Transverse colon (tissue), 4 donors: ENCODE data around the gene OAS1. TPM values are rescaled to one million over a fixed set of nuclear protein-coding genes. Genes with fewer than 3 reads are reported as not detected.

Experiments
- DNase-seq: peaks from one replicate; pipeline ENCODE4 v3.0.0-alpha.2; 2019
- H3K27ac ChIP-seq, 4 donors: fragments of 200-600 bp; sonication (generic); 2 replicates each; pipeline ENCODE4 v1.5.1; 2016 to 2018; ENCODE audit warnings: inconsistent platforms in 4 of 4
- H3K27me3 ChIP-seq: fragments of 200-600 bp; sonication (generic); 2 replicates; pipeline ENCODE4 v1.5.1; 2017; ENCODE audit warnings: inconsistent platforms
- H3K36me3 ChIP-seq, 4 donors: fragments of 200-600 bp; sonication (generic); 2 replicates each; pipeline ENCODE4 v1.5.1; 2017 to 2019; ENCODE audit warnings: inconsistent platforms in 4 of 4
- H3K4me1 ChIP-seq, 4 donors: fragments of 200-600 bp; sonication (generic); 2 replicates each; pipeline ENCODE4 v1.5.1; 2017 to 2020; ENCODE audit warnings: inconsistent platforms in 4 of 4
- H3K4me3 ChIP-seq, 4 donors: fragments of 200-600 bp; sonication (generic); 1 replicate in 1 of 4; 2 replicates in 3 of 4; pipeline versions ENCODE4 v1.5.1 to v1.6.1; 2017 to 2019; ENCODE audit warnings: inconsistent platforms in 4 of 4
- H3K9me3 ChIP-seq, 2 donors: fragments of 200-600 bp; sonication (generic); 2 replicates each; pipeline ENCODE4 v1.5.1; 2017 to 2019; ENCODE audit warnings: inconsistent platforms in 2 of 2
- CTCF ChIP-seq, 5 experiments: fragments of 200-600 bp in 3 of 5; fragments of 450-650 bp in 2 of 5; sonication (generic) in 3 of 5; IDR thresholded peaks; 1 replicate in 2 of 5; 2 replicates in 3 of 5; pipeline ENCODE4 v1.5.1; 2016 to 2017; ENCODE audit warnings: antibody characterized with exemption in 5 of 5, inconsistent platforms in 3 of 5, mild to moderate bottlenecking in 2 of 5, moderate library complexity in 1 of 5
- EP300 ChIP-seq: sonication (generic); formaldehyde crosslinking; IDR thresholded peaks from one replicate; pipeline ENCODE4 v1.6.1; 2017; ENCODE audit warnings: antibody characterized with exemption, low read depth
- POLR2A ChIP-seq: fragments of 450-650 bp; IDR thresholded peaks from one replicate; pipeline ENCODE4 v1.6.1; 2016; ENCODE audit warnings: antibody characterized with exemption, mild to moderate bottlenecking, moderate library complexity
- POLR2AphosphoS5 ChIP-seq, 3 donors: sonication (generic); formaldehyde crosslinking; IDR thresholded peaks; one replicate each; pipeline ENCODE4 v1.6.1; 2016; ENCODE audit warnings: antibody characterized with exemption in 3 of 3
- WGBS, 2 donors: methylation state at CpG; one replicate each; pipeline ENCODE4 v1.1.5; 2018; ENCODE audit warnings: low coverage in 1 of 2; 5-methylcytosine and 5-hydroxymethylcytosine counted together
- in situ Hi-C, 4 donors: fragments of 200-750 bp; cut with MboI; loops; one replicate each; pipeline versions ENCODE4 v1.15.0 to v1.15.1; 2017; ENCODE audit warnings: low sequenced_read_pairs in 3 of 4, low pct_ligation_motif_present in 1 of 4, low pct_unique_long_range_greater_than_20kb in 1 of 4
- intact Hi-C: fragments of 100-400 bp; cut with DNase I; formaldehyde crosslinking; loops from one replicate; pipeline ENCODE4 v1.15.1; 2023; ENCODE audit warnings: low total_unique reads
- total RNA-seq, 4 donors: library from RNA; depleted of rRNA; stranded (reverse); fragments of >200 nt; gene quantifications; one replicate each; pipeline ENCODE4 v1.1.0, GENCODE V29; 2016

Gene OAS1
- total RNA-seq, 4 donors from 2014 or later = 30.1 to 101 (median 82.1) TPM

- 62 to 64% methylated on average over 2 of the region's 2 CpGs for WGBS, 2 donors
These were observed 26.4 kb downstream of the OAS1 start for GRCh38 chr12:112933129-112933505.

GRCh38 chr12:112936264-112936663 lies 29.5 kb downstream of the OAS1 start:
- no peaks in the 10 kb centered on the region for H3K36me3 ChIP-seq
- H3K4me3 ChIP-seq = no peak overlapping the region
- no peaks in the 10 kb centered on the region for H3K9me3 ChIP-seq
- H3K27ac ChIP-seq = no peak overlapping the region
- H3K4me1 ChIP-seq = peaks cover 3 to 29% (median 15%) of the 10 kb centered on the region in 4 donors
- intact Hi-C loops (no loop called here), in situ Hi-C loops (no loop called here)
- 82% methylated on average over 1 of the region's 1 CpG; no CpG with 5 or more reads in 1 of the 2 donors for WGBS, 2 donors
- no peak for TF ChIP-seq EP300
- no peak for TF ChIP-seq POLR2AphosphoS5 (IDR thresholded peaks at IDR 0.05)
- TF ChIP-seq CTCF (IDR thresholded peaks at IDR 0.05) = no peak
- no peak for TF ChIP-seq POLR2A
- H3K27me3 ChIP-seq = no peaks in the 10 kb centered on the region
- no peak for DNase-seq

More at GRCh38 chr12:112933129-112933505, 26.4 kb downstream of the OAS1 start:
- Histone ChIP-seq H3K36me3 (no peaks in the 10 kb centered on the region), H3K4me1 (peaks cover 0 to 11% (median 0%) of the 10 kb centered on the region in 4 donors), H3K9me3 (no peaks in the 10 kb centered on the region), H3K4me3 (no peak overlapping the region), H3K27me3 (no peaks in the 10 kb centered on the region), H3K27ac (no peak overlapping the region)
- DNase-seq = no peak
- intact Hi-C loops (no loop called here), in situ Hi-C loops (no loop called here)
- no peak for TF ChIP-seq POLR2AphosphoS5 (IDR thresholded peaks at IDR 0.05)
- no peak for TF ChIP-seq CTCF (IDR thresholded peaks at IDR 0.05)
- no peak for TF ChIP-seq POLR2A

- H3K9me3 ChIP-seq = no peaks in the 10 kb centered on the region
- no peak overlapping the region for H3K4me3 ChIP-seq
- TF ChIP-seq EP300 (no peak), POLR2AphosphoS5 (IDR thresholded peaks at IDR 0.05) (no peak), CTCF (IDR thresholded peaks at IDR 0.05) (no peak), POLR2A (no peak)
- DNase-seq = no peak
- H3K4me1 ChIP-seq = peaks cover 3 to 29% (median 15%) of the 10 kb centered on the region in 4 donors
- intact Hi-C loops = no loop called here
- no peaks in the 10 kb centered on the region for H3K36me3 ChIP-seq
- in situ Hi-C loops = no loop called here
- H3K27ac ChIP-seq = peak overlapping the region in 2 of 4 donors; percentile 80 to 87
- H3K27me3 ChIP-seq = no peaks in the 10 kb centered on the region
- WGBS, 2 donors = 71 to 100% methylated on average over 1 to 2 of the region's 2 CpGs
These were observed 30.2 kb downstream of the OAS1 start for GRCh38 chr12:112936927-112937326.

- Histone ChIP-seq H3K9me3 (no peaks in the 10 kb centered on the region), H3K27me3 (no peaks in the 10 kb centered on the region), H3K27ac (peak within 1 kb of the TSS; percentile 78 to 87 (median 80)), H3K36me3 (no peaks in the 10 kb centered on the region), H3K4me1 (peaks cover 3 to 18% (median 15%) of the 10 kb centered on the region in 4 donors), H3K4me3 (peak within 1 kb of the TSS; percentile 23 to 87 (median 66))
- TF ChIP-seq EP300 (no peak), POLR2AphosphoS5 (IDR thresholded peaks at IDR 0.05) (peak in 2 of 3 donors; percentile 55), CTCF (IDR thresholded peaks at IDR 0.05) (peak in 1 of 5 experiments; percentile 16), POLR2A (peak; percentile 33)
- 8 to 41% methylated on average over 3 to 50 of the region's 50 CpGs for WGBS, 2 donors
- DNase-seq = peak; percentile 90
- intact Hi-C loops = no loop called here
- in situ Hi-C loops = no loop called here
These were observed 31.3 kb downstream of the OAS1 start, which contains the start of gene OAS3 for GRCh38 chr12:112937741-112938719. TSS of gene OAS3 (plus strand) at chr12:112938474. CDS start at chr12:112938531, 57 bp downstream.
